Measurements from ENCODE around the gene PROX1.
"Not testable (repeated sequence)": the region's sequence is repeated elsewhere in the genome, so short reads cannot be mapped to it uniquely, and the experiment has no call there.

PROX1 gene

GRCh38 chr1:214072426-214073157 is 84.8 kb downstream of the PROX1 start:
- no peak for DNase-seq

GRCh38 chr1:214074477-214074876 is 86.7 kb downstream of the PROX1 start:
- DNase-seq: no peak

GRCh38 chr1:214075305-214075998 is 87.7 kb downstream of the PROX1 start:
- no peak for DNase-seq

- no peak for DNase-seq
These were observed 88.4 kb downstream of the PROX1 start for GRCh38 chr1:214075999-214076707.

GRCh38 chr1:214076708-214077065 is 88.9 kb downstream of the PROX1 start:
- no peak for DNase-seq

- no peak for DNase-seq
These were observed 91.2 kb downstream of the PROX1 start for GRCh38 chr1:214078950-214079349.

GRCh38 chr1:214085325-214085724 is 97.6 kb downstream of the PROX1 start:
- DNase-seq: no peak

GRCh38 chr1:214086945-214087344 is 99.2 kb downstream of the PROX1 start:
- DNase-seq: no peak

- not testable (repeated sequence) for DNase-seq
These were observed 101.2 kb downstream of the PROX1 start for GRCh38 chr1:214089003-214089402.
